ENCODE results near the gene KATNBL1. TPM values are rescaled to one million over a fixed set of nuclear protein-coding genes. Genes with fewer than 3 reads are reported as not detected.

KATNBL1 gene
- total RNA-seq, 1 donor = 37.3 TPM

DNA sequence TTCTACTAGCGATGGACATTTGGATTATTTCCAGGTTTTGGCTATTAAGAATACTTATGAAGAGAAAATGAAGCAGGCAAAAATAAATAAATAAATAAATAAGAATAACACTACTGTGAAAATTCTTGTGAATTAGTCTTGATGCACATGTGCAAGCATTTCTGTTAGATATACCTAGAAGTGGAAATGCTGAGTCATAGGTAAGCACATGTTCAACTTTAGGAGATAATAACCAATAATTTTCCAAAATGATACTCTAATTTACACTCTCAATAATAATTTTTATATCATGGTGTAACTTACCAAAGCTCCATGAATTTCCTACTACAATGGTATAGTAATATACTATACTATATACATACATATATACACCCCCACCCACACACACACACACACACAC, 38.3 kb upstream of the KATNBL1 start:
- Histone ChIP-seq H3K27me3 (ENCODE audit: insufficient read depth, low read length) (no peaks in the 10 kb centered on the region), H2AFZ (ENCODE audit: low read length) (no peak overlapping the region), H3K4me2 (ENCODE audit: insufficient read depth, low read length) (no peak overlapping the region), H3K36me3 (ENCODE audit: insufficient read depth, low read length) (peaks cover 18% of the 10 kb centered on the region), H3K79me2 (ENCODE audit: insufficient read depth, low read length) (no peaks in the 10 kb centered on the region), H3K4me3 (ENCODE audit: insufficient read depth, low read length) (no peak overlapping the region), H4K20me1 (ENCODE audit: insufficient read depth, low read length) (no peaks in the 10 kb centered on the region), H3K9me3 (ENCODE audit: low read depth, low read length) (no peaks in the 10 kb centered on the region), H3K27ac (ENCODE audit: low read depth, low read length) (no peak overlapping the region), H3K4me1 (ENCODE audit: insufficient read depth, low read length) (no peaks in the 10 kb centered on the region)
- DNase-seq (ENCODE audit: insufficient read length, low spot score, missing footprints) = no peak
- TF ChIP-seq, protein P1, sequence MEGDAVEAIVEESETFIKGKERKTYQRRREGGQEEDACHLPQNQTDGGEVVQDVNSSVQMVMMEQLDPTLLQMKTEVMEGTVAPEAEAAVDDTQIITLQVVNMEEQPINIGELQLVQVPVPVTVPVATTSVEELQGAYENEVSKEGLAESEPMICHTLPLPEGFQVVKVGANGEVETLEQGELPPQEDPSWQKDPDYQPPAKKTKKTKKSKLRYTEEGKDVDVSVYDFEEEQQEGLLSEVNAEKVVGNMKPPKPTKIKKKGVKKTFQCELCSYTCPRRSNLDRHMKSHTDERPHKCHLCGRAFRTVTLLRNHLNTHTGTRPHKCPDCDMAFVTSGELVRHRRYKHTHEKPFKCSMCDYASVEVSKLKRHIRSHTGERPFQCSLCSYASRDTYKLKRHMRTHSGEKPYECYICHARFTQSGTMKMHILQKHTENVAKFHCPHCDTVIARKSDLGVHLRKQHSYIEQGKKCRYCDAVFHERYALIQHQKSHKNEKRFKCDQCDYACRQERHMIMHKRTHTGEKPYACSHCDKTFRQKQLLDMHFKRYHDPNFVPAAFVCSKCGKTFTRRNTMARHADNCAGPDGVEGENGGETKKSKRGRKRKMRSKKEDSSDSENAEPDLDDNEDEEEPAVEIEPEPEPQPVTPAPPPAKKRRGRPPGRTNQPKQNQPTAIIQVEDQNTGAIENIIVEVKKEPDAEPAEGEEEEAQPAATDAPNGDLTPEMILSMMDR (IDR thresholded peaks at IDR 0.05; ENCODE audit: extremely low read depth, low read depth, low read length) = no peak

- no peak overlapping the region for H2AFZ ChIP-seq (ENCODE audit: low read length)
- H3K27ac ChIP-seq (ENCODE audit: low read depth, low read length) = no peak overlapping the region
- no peaks in the 10 kb centered on the region for H3K79me2 ChIP-seq (ENCODE audit: insufficient read depth, low read length)
- H4K20me1 ChIP-seq (ENCODE audit: insufficient read depth, low read length) = no peaks in the 10 kb centered on the region
- H3K27me3 ChIP-seq (ENCODE audit: insufficient read depth, low read length) = no peaks in the 10 kb centered on the region
- no peak overlapping the region for H3K4me2 ChIP-seq (ENCODE audit: insufficient read depth, low read length)
- no peaks in the 10 kb centered on the region for H3K9me3 ChIP-seq (ENCODE audit: low read depth, low read length)
- H3K36me3 ChIP-seq (ENCODE audit: insufficient read depth, low read length) = peaks cover 8% of the 10 kb centered on the region
- DNase-seq (ENCODE audit: insufficient read length, low spot score, missing footprints) = no peak
- TF ChIP-seq, protein P1 (IDR thresholded peaks at IDR 0.05; ENCODE audit: extremely low read depth, low read depth, low read length) = no peak
- no peak overlapping the region for H3K4me3 ChIP-seq (ENCODE audit: insufficient read depth, low read length)
- no peaks in the 10 kb centered on the region for H3K4me1 ChIP-seq (ENCODE audit: insufficient read depth, low read length)
Observed at GRCh38 chr15:34246276-34246976, 36.5 kb upstream of the KATNBL1 start.

DNA sequence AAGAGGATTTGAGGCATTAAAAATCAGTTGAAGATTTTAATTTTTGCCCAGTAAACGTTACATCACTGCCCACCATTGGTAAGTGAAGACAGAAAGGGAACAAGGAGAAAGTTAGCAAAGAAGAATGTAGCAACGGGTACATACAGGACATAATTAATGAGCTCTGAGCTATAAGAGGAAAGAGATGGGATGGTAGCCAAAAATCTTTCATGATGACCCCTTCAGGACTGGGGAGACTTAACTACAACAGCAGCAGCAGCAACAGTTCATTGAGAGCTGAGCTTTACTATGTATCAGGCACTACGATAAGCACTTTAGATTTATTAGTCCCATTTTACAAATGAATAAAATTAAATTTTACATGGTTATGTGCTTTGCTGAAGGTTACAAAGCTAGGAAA, 33.3 kb upstream of the KATNBL1 start:
- H3K4me2 ChIP-seq (ENCODE audit: insufficient read depth, low read length) = no peak overlapping the region
- TF ChIP-seq, protein P1 (IDR thresholded peaks at IDR 0.05; ENCODE audit: extremely low read depth, low read depth, low read length) = no peak

DNA sequence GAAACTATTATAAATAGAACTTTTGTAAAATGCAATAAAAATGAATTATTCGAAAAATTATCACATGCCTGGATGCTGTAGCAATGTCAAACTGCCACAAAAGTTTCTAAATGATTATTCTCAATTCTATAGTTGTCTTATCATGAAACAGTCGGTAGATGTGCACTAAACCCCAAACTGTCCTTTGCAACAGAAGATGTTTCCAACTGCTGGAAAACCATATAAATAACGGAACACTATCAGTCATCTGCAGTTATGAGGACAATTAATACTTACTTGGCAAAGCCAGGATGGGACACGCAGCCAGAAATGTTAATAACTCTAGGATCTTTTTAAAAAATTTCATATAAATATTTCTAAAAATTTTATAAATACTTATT, 32.4 kb upstream of the KATNBL1 start:
- Histone ChIP-seq H3K4me1 (ENCODE audit: insufficient read depth, low read length) (peaks cover 17% of the 10 kb centered on the region), H4K20me1 (ENCODE audit: insufficient read depth, low read length) (no peaks in the 10 kb centered on the region), H3K27ac (ENCODE audit: low read depth, low read length) (no peak overlapping the region), H3K9me3 (ENCODE audit: low read depth, low read length) (no peaks in the 10 kb centered on the region), H3K36me3 (ENCODE audit: insufficient read depth, low read length) (peaks cover 10% of the 10 kb centered on the region), H3K79me2 (ENCODE audit: insufficient read depth, low read length) (peaks cover 2% of the 10 kb centered on the region), H2AFZ (ENCODE audit: low read length) (no peak overlapping the region), H3K4me2 (ENCODE audit: insufficient read depth, low read length) (no peak overlapping the region), H3K4me3 (ENCODE audit: insufficient read depth, low read length) (no peak overlapping the region), H3K27me3 (ENCODE audit: insufficient read depth, low read length) (no peaks in the 10 kb centered on the region)
- TF ChIP-seq, protein P1 (IDR thresholded peaks at IDR 0.05; ENCODE audit: extremely low read depth, low read depth, low read length) = no peak
- no peak for DNase-seq (ENCODE audit: insufficient read length, low spot score, missing footprints)

More for the DNA sequence above, 33.3 kb upstream of the KATNBL1 start:
- H3K4me1 ChIP-seq (ENCODE audit: insufficient read depth, low read length) = peaks cover 16% of the 10 kb centered on the region
- peaks cover 1% of the 10 kb centered on the region for H3K79me2 ChIP-seq (ENCODE audit: insufficient read depth, low read length)
- no peak for DNase-seq (ENCODE audit: insufficient read length, low spot score, missing footprints)
- H4K20me1 ChIP-seq (ENCODE audit: insufficient read depth, low read length) = no peaks in the 10 kb centered on the region
- no peaks in the 10 kb centered on the region for H3K9me3 ChIP-seq (ENCODE audit: low read depth, low read length)
- no peak overlapping the region for H3K4me3 ChIP-seq (ENCODE audit: insufficient read depth, low read length)
- H3K27ac ChIP-seq (ENCODE audit: low read depth, low read length) = no peak overlapping the region
- no peaks in the 10 kb centered on the region for H3K27me3 ChIP-seq (ENCODE audit: insufficient read depth, low read length)
- H3K36me3 ChIP-seq (ENCODE audit: insufficient read depth, low read length) = peaks cover 8% of the 10 kb centered on the region
- no peak overlapping the region for H2AFZ ChIP-seq (ENCODE audit: low read length)
